K562 (cell line): ENCODE results near the gene CNTN4. TPM values are rescaled to one million over a fixed set of nuclear protein-coding genes. Genes with fewer than 3 reads are reported as not detected.

Source experiments
- ATAC-seq: fragments of 200-7000 bp; cut with Tn5 transposase; 3 replicates; pipeline ENCODE4 v1.9.1; 2020; ENCODE audit warnings: moderate library complexity
- BruUV-seq: library from RNA; stranded (reverse); fragments of 400-500 nt; replicated peaks from 2 replicates; lab custom pipeline; 2021; lab: Mats Ljungman, UMichigan
- CTCF ChIA-PET: fragments of 300-600 bp; formaldehyde crosslinking; extraction: SDS; loops from one replicate; lab custom pipeline; 2021; ENCODE audit warnings: low intra/inter-chr PET ratio; lab: Yijun Ruan, JAX
- POLR2A ChIA-PET: fragments of 300-600, 350-650 bp; sonication (Branson Sonifier 250); formaldehyde crosslinking; extraction: SDS; loops from one replicate; lab custom pipeline; 2021; ENCODE audit warnings: antibody characterized with exemption, inconsistent platforms; lab: Yijun Ruan, JAX
- DNase-seq, 4 experiments: peaks; one replicate each; pipeline versions ENCODE4 v3.0.0 to v3.0.0-alpha.2; 2011 to 2018; ENCODE audit warnings: low spot score in 3 of 4, mixed read lengths in 3 of 4; ENCODE audit errors: extremely low read depth in 1 of 4
- FAIRE-seq: peaks from 2 replicates; lab custom pipeline; 2011; peaks lifted over from hg19 to GRCh38; lab: Jason Lieb, UNC
- H2AFZ ChIP-seq: 2 replicates; pipeline ENCODE4 v1.6.0; 2011; ENCODE audit warnings: low read depth, low read length, control low read depth, inconsistent platforms
- H3K27ac ChIP-seq: fragments of 200-600 bp; 3 replicates; pipeline ENCODE4 v1.8.0; 2011; ENCODE audit warnings: low read depth, mild to moderate bottlenecking, control low read depth, inconsistent platforms, low read length, moderate library complexity, mixed read lengths; ENCODE audit errors: extremely low read depth
- H3K27me3 ChIP-seq, 2 experiments: fragments of 300-600 bp in 1 of 2; 2 replicates in 1 of 2; 3 replicates in 1 of 2; pipeline versions ENCODE4 v1.6.0 to v1.8.0; 2011; ENCODE audit warnings: inconsistent platforms in 2 of 2, low read length in 2 of 2, mild to moderate bottlenecking in 1 of 2, mixed read lengths in 1 of 2, moderate library complexity in 1 of 2; ENCODE audit not compliant: control insufficient read depth in 2 of 2, insufficient read depth in 2 of 2
- H3K36me3 ChIP-seq: fragments of 300-600 bp; 3 replicates; pipeline ENCODE4 v1.8.0; 2011; ENCODE audit warnings: mild to moderate bottlenecking, low read length, inconsistent platforms; ENCODE audit not compliant: control insufficient read depth, insufficient read depth
- H3K4me1 ChIP-seq, 2 experiments: fragments of 200-600 bp in 1 of 2; replicated peaks in 1 of 2; 2 replicates in 1 of 2; 3 replicates in 1 of 2; pipeline versions ENCODE4 v1.5.1 to v1.8.0; 2011; ENCODE audit warnings: inconsistent platforms in 2 of 2, low read length in 2 of 2, mild to moderate bottlenecking in 1 of 2, mixed read lengths in 1 of 2, moderate library complexity in 1 of 2; ENCODE audit not compliant: control insufficient read depth in 2 of 2, insufficient read depth in 2 of 2
- H3K4me2 ChIP-seq: 2 replicates; pipeline ENCODE4 v1.6.1; 2011; ENCODE audit warnings: low read length, control low read depth, inconsistent platforms, mixed read lengths; ENCODE audit not compliant: insufficient read depth
- H3K4me3 ChIP-seq: fragments of 200-600 bp; sonication (generic), shearing (Covaris generic); 2 replicates; pipeline ENCODE4 v1.5.1; 2016; ENCODE audit warnings: control low read depth, inconsistent platforms
- H3K79me2 ChIP-seq: fragments of 200-600 bp; 3 replicates; pipeline ENCODE4 v1.8.0; 2011; ENCODE audit warnings: low read length, inconsistent platforms; ENCODE audit not compliant: control insufficient read depth, insufficient read depth
- H3K9ac ChIP-seq, 2 experiments: 2 replicates each; pipeline versions ENCODE4 v1.6.0 to v1.6.1; 2011; ENCODE audit warnings: low read depth in 2 of 2, low read length in 2 of 2, control low read depth in 1 of 2, inconsistent platforms in 1 of 2, mild to moderate bottlenecking in 1 of 2, mixed read lengths in 1 of 2; ENCODE audit not compliant: insufficient read depth in 1 of 2
- H3K9me1 ChIP-seq: one replicate; pipeline ENCODE4 v1.6.0; 2011; ENCODE audit warnings: inconsistent platforms, mild to moderate bottlenecking, low read length, moderate library complexity; ENCODE audit not compliant: control insufficient read depth, insufficient read depth
- H3K9me3 ChIP-seq: replicated peaks from 2 replicates; pipeline ENCODE4 v1.5.1; 2011; ENCODE audit warnings: low read depth, low read length, inconsistent platforms; ENCODE audit not compliant: control insufficient read depth, insufficient read depth
- H4K20me1 ChIP-seq: replicated peaks from 2 replicates; pipeline ENCODE4 v1.6.1; 2011; ENCODE audit warnings: low read length, inconsistent platforms, mixed read lengths; ENCODE audit not compliant: control insufficient read depth, insufficient read depth
- ARHGAP35 ChIP-seq: fragments of 450-650 bp; IDR thresholded peaks from 2 replicates; pipeline ENCODE4 v1.6.1; 2018; ENCODE audit not compliant: partially characterized antibody
- CTBP1 ChIP-seq: fragments of 450-650 bp; IDR thresholded peaks from 2 replicates; pipeline ENCODE4 v1.6.1; 2016; ENCODE audit warnings: borderline replicate concordance
- EHMT2 ChIP-seq: fragments of 450-650 bp; IDR thresholded peaks from 2 replicates; pipeline ENCODE4 v1.6.1; 2018; ENCODE audit warnings: antibody characterized with exemption
- IRF2 ChIP-seq: sonication (generic); formaldehyde crosslinking; IDR thresholded peaks from 2 replicates; pipeline ENCODE4 v1.8.1; 2022; ENCODE audit warnings: mild to moderate bottlenecking, missing genetic modification reagents
- NFE2 ChIP-seq: IDR thresholded peaks from 2 replicates; pipeline ENCODE4 v1.6.1; 2014; ENCODE audit warnings: antibody characterized with exemption, low read depth
- POLR2AphosphoS5 ChIP-seq: IDR thresholded peaks from 2 replicates; pipeline ENCODE4 v1.6.1; 2011; ENCODE audit warnings: mild to moderate bottlenecking, low read depth, low read length, moderate library complexity; ENCODE audit not compliant: control insufficient read depth, insufficient read depth
- SAFB ChIP-seq: fragments of 200-400 bp; formaldehyde crosslinking; IDR thresholded peaks from 2 replicates; pipeline ENCODE4 v1.6.1; 2017; ENCODE audit warnings: low read depth, low read length, borderline replicate concordance
- YY1 ChIP-seq, 3 experiments: IDR thresholded peaks; 2 replicates each; pipeline ENCODE4 v1.6.1; 2011; ENCODE audit warnings: low read length in 2 of 3, mild to moderate bottlenecking in 2 of 3, moderate library complexity in 2 of 3, borderline replicate concordance in 1 of 3, control low read depth in 1 of 3, low read depth in 1 of 3; ENCODE audit not compliant: insufficient read depth in 3 of 3, insufficient replicate concordance in 2 of 3, control insufficient read depth in 1 of 3, insufficient read length in 1 of 3; ENCODE audit errors: extremely low read depth in 1 of 3
- ZNF146 ChIP-seq: IDR thresholded peaks from one replicate; pipeline ENCODE4 v1.6.1; 2018; ENCODE audit warnings: missing compliant biosample characterization; ENCODE audit not compliant: unreplicated experiment
- ZNF561 ChIP-seq: fragments of 450-650 bp; formaldehyde crosslinking; conservative IDR thresholded peaks from 2 replicates; pipeline ENCODE4 v1.4.0; 2020; ENCODE audit warnings: mild to moderate bottlenecking, moderate library complexity
- ZNF583 ChIP-seq: fragments of 250-450 bp; sonication (Bioruptor Pico); IDR thresholded peaks from 2 replicates; pipeline ENCODE4 v1.4.0; 2020
- ZNF77 ChIP-seq: fragments of 250-450 bp; sonication (Bioruptor Pico); IDR thresholded peaks from 2 replicates; pipeline ENCODE4 v1.5.0; 2020
- WGBS: fragments of 100-300 bp; shearing (Covaris generic); methylation state at CpG from one replicate; pipeline ENCODE4 v1.1.6; 2016; ENCODE audit warnings: low coverage, mixed read lengths; ENCODE audit not compliant: insufficient coverage; ENCODE audit errors: missing lambda C conversion rate; 5-methylcytosine and 5-hydroxymethylcytosine counted together
- in situ Hi-C: fragments of 300-500 bp; cut with MboI; formaldehyde crosslinking; loops from 4 replicates; pipeline ENCODE4 v1.15.0; 2018; ENCODE audit warnings: inconsistent platforms, mixed read lengths
- intact Hi-C: fragments of 100-400 bp; cut with micrococcal nuclease; formaldehyde crosslinking; loops from 2 replicates; pipeline ENCODE4 v1.14.2; 2022
- polyA plus RNA-seq, 8 experiments: library from polyadenylated mRNA; depleted of rRNA in 4 of 8; stranded (reverse) in 5 of 8; unstranded in 3 of 8; fragments of >200 nt; fragmentation: Nextera tagmentation in 2 of 8; fragmentation: Illumina TruSeq in 1 of 8; extraction: Ambion mirVana in 2 of 8; extraction: Trizol in 1 of 8; gene quantifications; 2 replicates each; pipeline versions ENCODE4 v1.2.1 to v1.2.3, GENCODE V29; 2011 to 2014; ENCODE audit warnings: inconsistent platforms in 1 of 8, missing spikeins in 1 of 8
- total RNA-seq, 7 experiments: library from RNA; depleted of rRNA in 6 of 7; stranded (reverse); fragments of >200 nt in 6 of 7; fragmentation: Illumina TruSeq in 2 of 7; extraction: Trizol in 2 of 7; gene quantifications; 2 replicates each; pipeline versions ENCODE4 v1.2.1 to v1.2.3, GENCODE V29; 2011 to 2021; ENCODE audit warnings: low replicate concordance in 1 of 7
- TF ChIP-seq, protein P1 (sequence below): fragments of 450-650 bp; IDR thresholded peaks from 2 replicates; pipeline ENCODE4 v1.6.1; 2016; ENCODE audit warnings: mild to moderate bottlenecking
- TF ChIP-seq, protein P2 (sequence below): fragments of 450-650 bp; IDR thresholded peaks from 2 replicates; pipeline ENCODE4 v1.7.0; 2016; ENCODE audit warnings: borderline replicate concordance
- TF ChIP-seq, protein P3 (sequence below): fragments of 200-400 bp; formaldehyde crosslinking; IDR thresholded peaks from 2 replicates; pipeline ENCODE4 v1.6.1; 2017; ENCODE audit warnings: mild to moderate bottlenecking, low read depth, low read length, moderate library complexity

Gene CNTN4
- total and polyA plus RNA-seq, 9 of the 15 experiments (the other 6 are each of a cell fraction or from before 2014, with no cell fraction given): not detected

DNA sequence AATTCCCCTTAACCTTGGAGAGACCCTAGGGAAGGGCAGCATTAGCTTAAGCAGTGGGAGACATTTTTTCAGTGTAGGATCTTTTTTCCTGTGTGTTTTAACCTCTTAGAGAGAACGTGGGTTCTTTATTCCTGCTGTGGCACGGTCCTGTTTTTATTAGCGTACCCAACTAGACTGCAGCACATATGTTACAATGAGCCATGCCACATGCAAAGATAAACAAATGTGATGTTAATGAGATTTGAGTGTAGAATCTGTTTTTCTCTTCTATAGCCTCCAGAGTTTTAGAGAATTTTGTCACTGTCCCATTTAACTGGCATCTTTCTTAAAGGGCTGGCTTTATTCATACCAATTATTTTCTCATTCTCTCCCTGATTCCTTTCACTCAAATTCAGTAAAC, 347.5 kb downstream of the CNTN4 start (continued):
- TF ChIP-seq SAFB (no peak), YY1 (IDR thresholded peaks at IDR 0.05; ENCODE audit: borderline replicate concordance in 1 of 3, control insufficient read depth in 1 of 3, extremely low read depth in 1 of 3, insufficient read depth in 3 of 3, insufficient read length in 1 of 3, insufficient replicate concordance in 2 of 3, low read depth in 1 of 3, low read length in 2 of 3) (no peak), POLR2AphosphoS5 (no peak)
- TF ChIP-seq, protein P1, sequence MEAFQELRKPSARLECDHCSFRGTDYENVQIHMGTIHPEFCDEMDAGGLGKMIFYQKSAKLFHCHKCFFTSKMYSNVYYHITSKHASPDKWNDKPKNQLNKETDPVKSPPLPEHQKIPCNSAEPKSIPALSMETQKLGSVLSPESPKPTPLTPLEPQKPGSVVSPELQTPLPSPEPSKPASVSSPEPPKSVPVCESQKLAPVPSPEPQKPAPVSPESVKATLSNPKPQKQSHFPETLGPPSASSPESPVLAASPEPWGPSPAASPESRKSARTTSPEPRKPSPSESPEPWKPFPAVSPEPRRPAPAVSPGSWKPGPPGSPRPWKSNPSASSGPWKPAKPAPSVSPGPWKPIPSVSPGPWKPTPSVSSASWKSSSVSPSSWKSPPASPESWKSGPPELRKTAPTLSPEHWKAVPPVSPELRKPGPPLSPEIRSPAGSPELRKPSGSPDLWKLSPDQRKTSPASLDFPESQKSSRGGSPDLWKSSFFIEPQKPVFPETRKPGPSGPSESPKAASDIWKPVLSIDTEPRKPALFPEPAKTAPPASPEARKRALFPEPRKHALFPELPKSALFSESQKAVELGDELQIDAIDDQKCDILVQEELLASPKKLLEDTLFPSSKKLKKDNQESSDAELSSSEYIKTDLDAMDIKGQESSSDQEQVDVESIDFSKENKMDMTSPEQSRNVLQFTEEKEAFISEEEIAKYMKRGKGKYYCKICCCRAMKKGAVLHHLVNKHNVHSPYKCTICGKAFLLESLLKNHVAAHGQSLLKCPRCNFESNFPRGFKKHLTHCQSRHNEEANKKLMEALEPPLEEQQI: no peak

DNA sequence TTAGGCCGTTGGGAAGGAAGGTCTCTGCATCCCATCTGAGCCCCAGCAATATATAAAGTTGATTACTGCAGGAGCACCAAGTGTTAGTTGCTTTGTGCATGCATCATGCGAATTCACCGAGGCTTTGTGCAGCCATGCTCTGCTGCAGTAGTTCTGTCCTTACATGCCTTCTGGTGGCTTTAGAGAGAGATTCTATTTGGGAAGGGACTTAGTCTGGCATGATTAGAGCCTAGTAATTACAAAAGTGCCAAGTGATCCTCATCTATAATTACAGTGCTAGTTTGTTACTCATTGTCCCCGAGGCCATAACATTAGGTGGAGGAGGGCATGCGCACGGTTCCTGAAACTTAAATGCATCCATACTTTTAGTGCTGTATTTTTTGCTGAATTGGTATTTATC, 353.6 kb downstream of the CNTN4 start:
- intact Hi-C loops: no loop called here
- in situ Hi-C loops: no loop called here
- Histone ChIP-seq H2AFZ (no peak overlapping the region), H3K4me2 (no peak overlapping the region), H3K9me3 (no peaks in the 10 kb centered on the region), H3K27me3 (no peaks in the 10 kb centered on the region), H3K27ac (no peak overlapping the region), H3K4me3 (no peak overlapping the region), H3K79me2 (no peaks in the 10 kb centered on the region), H3K36me3 (no peaks in the 10 kb centered on the region), H4K20me1 (no peaks in the 10 kb centered on the region), H3K9me1 (no peaks in the 10 kb centered on the region), H3K4me1 (no peaks in the 10 kb centered on the region), H3K9ac (no peak overlapping the region)
- ChIA-PET POLR2A (no interaction called here), CTCF (no interaction called here)
- FAIRE-seq: no peak
- no peak for ATAC-seq
- BruUV-seq: no TSS peak
- WGBS: 2% methylated on average over 6 of the region's 6 CpGs
- DNase-seq: no peak
- TF ChIP-seq, protein P2, sequence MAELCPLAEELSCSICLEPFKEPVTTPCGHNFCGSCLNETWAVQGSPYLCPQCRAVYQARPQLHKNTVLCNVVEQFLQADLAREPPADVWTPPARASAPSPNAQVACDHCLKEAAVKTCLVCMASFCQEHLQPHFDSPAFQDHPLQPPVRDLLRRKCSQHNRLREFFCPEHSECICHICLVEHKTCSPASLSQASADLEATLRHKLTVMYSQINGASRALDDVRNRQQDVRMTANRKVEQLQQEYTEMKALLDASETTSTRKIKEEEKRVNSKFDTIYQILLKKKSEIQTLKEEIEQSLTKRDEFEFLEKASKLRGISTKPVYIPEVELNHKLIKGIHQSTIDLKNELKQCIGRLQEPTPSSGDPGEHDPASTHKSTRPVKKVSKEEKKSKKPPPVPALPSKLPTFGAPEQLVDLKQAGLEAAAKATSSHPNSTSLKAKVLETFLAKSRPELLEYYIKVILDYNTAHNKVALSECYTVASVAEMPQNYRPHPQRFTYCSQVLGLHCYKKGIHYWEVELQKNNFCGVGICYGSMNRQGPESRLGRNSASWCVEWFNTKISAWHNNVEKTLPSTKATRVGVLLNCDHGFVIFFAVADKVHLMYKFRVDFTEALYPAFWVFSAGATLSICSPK: no peak
- TF ChIP-seq NFE2 (no peak), ZNF146 (CRISPR knock-in tag) (no peak), SAFB (no peak), IRF2 (CRISPR knock-in tag) (no peak), CTBP1 (no peak), ZNF561 (CRISPR knock-in tag) (no peak), ZNF77 (no peak), ARHGAP35 (no peak), ZNF583 (CRISPR knock-in tag) (no peak), EHMT2 (no peak)
- TF ChIP-seq, protein P3, sequence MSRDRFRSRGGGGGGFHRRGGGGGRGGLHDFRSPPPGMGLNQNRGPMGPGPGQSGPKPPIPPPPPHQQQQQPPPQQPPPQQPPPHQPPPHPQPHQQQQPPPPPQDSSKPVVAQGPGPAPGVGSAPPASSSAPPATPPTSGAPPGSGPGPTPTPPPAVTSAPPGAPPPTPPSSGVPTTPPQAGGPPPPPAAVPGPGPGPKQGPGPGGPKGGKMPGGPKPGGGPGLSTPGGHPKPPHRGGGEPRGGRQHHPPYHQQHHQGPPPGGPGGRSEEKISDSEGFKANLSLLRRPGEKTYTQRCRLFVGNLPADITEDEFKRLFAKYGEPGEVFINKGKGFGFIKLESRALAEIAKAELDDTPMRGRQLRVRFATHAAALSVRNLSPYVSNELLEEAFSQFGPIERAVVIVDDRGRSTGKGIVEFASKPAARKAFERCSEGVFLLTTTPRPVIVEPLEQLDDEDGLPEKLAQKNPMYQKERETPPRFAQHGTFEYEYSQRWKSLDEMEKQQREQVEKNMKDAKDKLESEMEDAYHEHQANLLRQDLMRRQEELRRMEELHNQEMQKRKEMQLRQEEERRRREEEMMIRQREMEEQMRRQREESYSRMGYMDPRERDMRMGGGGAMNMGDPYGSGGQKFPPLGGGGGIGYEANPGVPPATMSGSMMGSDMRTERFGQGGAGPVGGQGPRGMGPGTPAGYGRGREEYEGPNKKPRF: no peak
